ENCODE measurements around the gene STX17.

The STX17 gene

GRCh38 chr9:99977033-99977792, 70.8 kb downstream of the STX17 start:
- no peak for ATAC-seq
- no peak for TF ChIP-seq OSR1 (CRISPR knock-in tag; IDR thresholded peaks at IDR 0.05)
- no peak for TF ChIP-seq ZNF8 (CRISPR knock-in tag; IDR thresholded peaks at IDR 0.05)
- TF ChIP-seq ISL1 (CRISPR knock-in tag; IDR thresholded peaks at IDR 0.05) = no peak
- no peak for TF ChIP-seq BACH2 (CRISPR knock-in tag; IDR thresholded peaks at IDR 0.05; ENCODE audit: borderline replicate concordance)
- TF ChIP-seq SNAI2 (CRISPR knock-in tag; IDR thresholded peaks at IDR 0.05) = no peak
- TF ChIP-seq ZFP30 (CRISPR knock-in tag; IDR thresholded peaks at IDR 0.05) = no peak
- TF ChIP-seq, protein P1, sequence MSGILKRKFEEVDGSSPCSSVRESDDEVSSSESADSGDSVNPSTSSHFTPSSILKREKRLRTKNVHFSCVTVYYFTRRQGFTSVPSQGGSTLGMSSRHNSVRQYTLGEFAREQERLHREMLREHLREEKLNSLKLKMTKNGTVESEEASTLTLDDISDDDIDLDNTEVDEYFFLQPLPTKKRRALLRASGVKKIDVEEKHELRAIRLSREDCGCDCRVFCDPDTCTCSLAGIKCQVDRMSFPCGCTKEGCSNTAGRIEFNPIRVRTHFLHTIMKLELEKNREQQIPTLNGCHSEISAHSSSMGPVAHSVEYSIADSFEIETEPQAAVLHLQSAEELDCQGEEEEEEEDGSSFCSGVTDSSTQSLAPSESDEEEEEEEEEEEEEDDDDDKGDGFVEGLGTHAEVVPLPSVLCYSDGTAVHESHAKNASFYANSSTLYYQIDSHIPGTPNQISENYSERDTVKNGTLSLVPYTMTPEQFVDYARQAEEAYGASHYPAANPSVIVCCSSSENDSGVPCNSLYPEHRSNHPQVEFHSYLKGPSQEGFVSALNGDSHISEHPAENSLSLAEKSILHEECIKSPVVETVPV (CRISPR knock-in tag; IDR thresholded peaks at IDR 0.05) = no peak
- no peak for TF ChIP-seq CSDC2 (CRISPR knock-in tag; IDR thresholded peaks at IDR 0.05)
- no peak for TF ChIP-seq ESRRG (CRISPR knock-in tag; IDR thresholded peaks at IDR 0.05)
- TF ChIP-seq, protein P2, sequence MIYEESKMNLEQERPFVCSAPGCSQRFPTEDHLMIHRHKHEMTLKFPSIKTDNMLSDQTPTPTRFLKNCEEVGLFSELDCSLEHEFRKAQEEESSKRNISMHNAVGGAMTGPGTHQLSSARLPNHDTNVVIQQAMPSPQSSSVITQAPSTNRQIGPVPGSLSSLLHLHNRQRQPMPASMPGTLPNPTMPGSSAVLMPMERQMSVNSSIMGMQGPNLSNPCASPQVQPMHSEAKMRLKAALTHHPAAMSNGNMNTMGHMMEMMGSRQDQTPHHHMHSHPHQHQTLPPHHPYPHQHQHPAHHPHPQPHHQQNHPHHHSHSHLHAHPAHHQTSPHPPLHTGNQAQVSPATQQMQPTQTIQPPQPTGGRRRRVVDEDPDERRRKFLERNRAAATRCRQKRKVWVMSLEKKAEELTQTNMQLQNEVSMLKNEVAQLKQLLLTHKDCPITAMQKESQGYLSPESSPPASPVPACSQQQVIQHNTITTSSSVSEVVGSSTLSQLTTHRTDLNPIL (CRISPR knock-in tag; IDR thresholded peaks at IDR 0.05; ENCODE audit: low read depth) = no peak

- no peak for ATAC-seq
- no peak for TF ChIP-seq ARNTL (CRISPR knock-in tag; IDR thresholded peaks at IDR 0.05; ENCODE audit: borderline replicate concordance, low read depth)
- TF ChIP-seq ZNF565 (CRISPR knock-in tag; conservative IDR thresholded peaks at IDR 0.05; ENCODE audit: low read depth) = no peak
- TF ChIP-seq, protein P2 (CRISPR knock-in tag; IDR thresholded peaks at IDR 0.05; ENCODE audit: low read depth) = no peak
- TF ChIP-seq TSHZ2 (CRISPR knock-in tag; IDR thresholded peaks at IDR 0.05) = no peak
- TF ChIP-seq ZC3H10 (CRISPR knock-in tag; IDR thresholded peaks at IDR 0.05) = no peak
- TF ChIP-seq, protein P1 (CRISPR knock-in tag; IDR thresholded peaks at IDR 0.05) = no peak
- no peak for TF ChIP-seq GLIS3 (CRISPR knock-in tag; IDR thresholded peaks at IDR 0.05)
- no peak for TF ChIP-seq BACH2 (CRISPR knock-in tag; IDR thresholded peaks at IDR 0.05; ENCODE audit: borderline replicate concordance)
- no peak for TF ChIP-seq ZNF70 (CRISPR knock-in tag; IDR thresholded peaks at IDR 0.05)
- TF ChIP-seq POU6F1 (CRISPR knock-in tag; IDR thresholded peaks at IDR 0.05; ENCODE audit: borderline replicate concordance, low read depth) = no peak
- TF ChIP-seq ZNF8 (CRISPR knock-in tag; IDR thresholded peaks at IDR 0.05) = no peak
- TF ChIP-seq PATZ1 (CRISPR knock-in tag; IDR thresholded peaks at IDR 0.05; ENCODE audit: borderline replicate concordance) = no peak
- no peak for TF ChIP-seq ZFP3 (CRISPR knock-in tag; IDR thresholded peaks at IDR 0.05)
- no peak for TF ChIP-seq PPARA (CRISPR knock-in tag; IDR thresholded peaks at IDR 0.05; ENCODE audit: borderline replicate concordance)
- TF ChIP-seq RARB (CRISPR knock-in tag; IDR thresholded peaks at IDR 0.05) = no peak
Measured at GRCh38 chr9:99978221-99978620, 71.8 kb downstream of the STX17 start.

Data from SK-N-SH treated with all-trans-retinoic acid at 6 μM for 48 hours (cell line).